SK-N-SH (cell line): Measurements from ENCODE around the gene FHL2. TPM values are rescaled to one million over a fixed set of nuclear protein-coding genes. Genes with fewer than 3 reads are reported as not detected.

ENCODE experiments used
- CTCF ChIA-PET: fragments of 300-600, 350-600 bp; formaldehyde crosslinking; extraction: SDS; loops from one replicate; lab custom pipeline; 2021; lab: Yijun Ruan, JAX
- POLR2A ChIA-PET: fragments of 350-600 bp; sonication (Branson Sonifier 250); formaldehyde crosslinking; extraction: SDS; loops from one replicate; lab custom pipeline; 2020; ENCODE audit warnings: antibody characterized with exemption, inconsistent platforms; lab: Yijun Ruan, JAX
- DNase-seq: peaks from one replicate; pipeline ENCODE4 v3.0.0; 2012
- H2AFZ ChIP-seq: fragments of 200-600 bp; sonication (generic); 2 replicates; pipeline ENCODE4 v1.8.1; 2016; ENCODE audit warnings: antibody characterized with exemption, mild to moderate bottlenecking, low read depth
- H3F3A ChIP-seq: fragments of 200-600 bp; sonication (generic); replicated peaks from 2 replicates; pipeline ENCODE3; 2016; ENCODE audit warnings: antibody characterized with exemption, mild to moderate bottlenecking; ENCODE audit not compliant: insufficient read depth
- H3K27ac ChIP-seq, 2 experiments: fragments of 200-500 bp in 1 of 2; fragments of 200-600 bp in 1 of 2; sonication (Bioruptor generic) in 1 of 2; sonication (generic), shearing (Covaris generic) in 1 of 2; 2 replicates each; pipeline versions ENCODE4 v1.5.1 to v1.6.1; 2014 to 2016; ENCODE audit warnings: low read depth in 2 of 2, inconsistent platforms in 1 of 2, low read length in 1 of 2, mild to moderate bottlenecking in 1 of 2, mixed read lengths in 1 of 2
- H3K27me3 ChIP-seq: fragments of 200-600 bp; sonication (generic), shearing (Covaris generic); 2 replicates; pipeline ENCODE4 v1.6.1; 2016; ENCODE audit warnings: mixed run types; ENCODE audit not compliant: insufficient read depth
- H3K36me3 ChIP-seq, 2 experiments: fragments of 200-500 bp in 1 of 2; fragments of 200-600 bp in 1 of 2; sonication (Bioruptor generic) in 1 of 2; sonication (generic) in 1 of 2; replicated peaks in 1 of 2; 2 replicates each; pipeline versions ENCODE3 to v1.5.1; 2014 to 2016; ENCODE audit warnings: low read length in 1 of 2, mild to moderate bottlenecking in 1 of 2; ENCODE audit not compliant: insufficient read depth in 2 of 2, control insufficient read depth in 1 of 2
- H3K4me1 ChIP-seq, 2 experiments: fragments of 200-500 bp in 1 of 2; fragments of 200-600 bp in 1 of 2; sonication (Bioruptor generic) in 1 of 2; sonication (generic), shearing (Covaris generic) in 1 of 2; 2 replicates each; pipeline versions ENCODE4 v1.5.1 to v1.6.1; 2014 to 2016; ENCODE audit warnings: low read depth in 1 of 2, low read length in 1 of 2, mixed run types in 1 of 2; ENCODE audit not compliant: insufficient read depth in 2 of 2, control insufficient read depth in 1 of 2
- H3K4me2 ChIP-seq: fragments of 200-600 bp; sonication (generic), shearing (Covaris generic); 2 replicates; pipeline ENCODE4 v1.6.1; 2017; ENCODE audit warnings: mixed run types
- H3K4me3 ChIP-seq, 2 experiments: fragments of 200-500 bp in 1 of 2; fragments of 200-600 bp in 1 of 2; sonication (Bioruptor generic) in 1 of 2; sonication (generic), shearing (Covaris generic) in 1 of 2; 2 replicates each; pipeline versions ENCODE4 v1.5.1 to v1.8.1; 2014 to 2016; ENCODE audit warnings: low read depth in 2 of 2, inconsistent platforms in 1 of 2, low read length in 1 of 2, mild to moderate bottlenecking in 1 of 2, mixed read lengths in 1 of 2, moderate library complexity in 1 of 2
- H3K79me2 ChIP-seq: fragments of 200-600 bp; sonication (generic); 2 replicates; pipeline ENCODE4 v1.8.1; 2017; ENCODE audit warnings: mild to moderate bottlenecking; ENCODE audit not compliant: insufficient read depth
- H3K9ac ChIP-seq: fragments of 200-600 bp; sonication (generic); 2 replicates; pipeline ENCODE4 v1.6.1; 2017; ENCODE audit warnings: mixed run types
- H3K9me2 ChIP-seq: fragments of 200-600 bp; sonication (generic); 2 replicates; pipeline ENCODE4 v1.6.1; 2017; ENCODE audit warnings: mixed run types
- H3K9me3 ChIP-seq: fragments of 200-600 bp; sonication (generic); 2 replicates; pipeline ENCODE4 v1.6.1; 2017; ENCODE audit warnings: mixed run types, mild to moderate bottlenecking, moderate library complexity
- H4K20me1 ChIP-seq: fragments of 200-600 bp; sonication (generic); 2 replicates; pipeline ENCODE4 v1.6.1; 2017; ENCODE audit warnings: mild to moderate bottlenecking, mixed run types; ENCODE audit not compliant: insufficient read depth
- CHD2 ChIP-seq: fragments of 150-350 bp; IDR thresholded peaks from 2 replicates; pipeline ENCODE4 v1.6.1; 2018; ENCODE audit warnings: low read length; ENCODE audit not compliant: partially characterized antibody
- EZH2phosphoT487 ChIP-seq: fragments of 200-600 bp; sonication (generic); IDR thresholded peaks from 2 replicates; pipeline ENCODE4 v1.6.1; 2017; ENCODE audit warnings: low read depth, mixed run types, mild to moderate bottlenecking, antibody characterized with exemption, moderate library complexity, borderline replicate concordance
- FOXM1 ChIP-seq: IDR thresholded peaks from 2 replicates; pipeline ENCODE4 v1.4.0; 2012; ENCODE audit warnings: low read depth, mild to moderate bottlenecking
- GABPA ChIP-seq: IDR thresholded peaks from 2 replicates; pipeline ENCODE4 v1.4.0; 2012; ENCODE audit warnings: low read depth, mild to moderate bottlenecking
- JUND ChIP-seq: IDR thresholded peaks from 2 replicates; pipeline ENCODE4 v1.4.0; 2012
- MEF2A ChIP-seq: IDR thresholded peaks from 2 replicates; pipeline ENCODE4 v1.4.0; 2012; ENCODE audit warnings: low read depth, borderline replicate concordance
- MXI1 ChIP-seq: IDR thresholded peaks from 2 replicates; pipeline ENCODE4 v1.6.1; 2012; ENCODE audit warnings: mild to moderate bottlenecking, low read depth, low read length, improper control_type of control experiment
- NFIC ChIP-seq: IDR thresholded peaks from 2 replicates; pipeline ENCODE4 v1.4.0; 2012; ENCODE audit warnings: borderline replicate concordance
- NRF1 ChIP-seq: IDR thresholded peaks from 2 replicates; pipeline ENCODE4 v1.6.1; 2012; ENCODE audit warnings: low read depth, mild to moderate bottlenecking, low read length
- PBX3 ChIP-seq: IDR thresholded peaks from 2 replicates; pipeline ENCODE4; 2012
- POLR2AphosphoS5 ChIP-seq: IDR thresholded peaks from 2 replicates; pipeline ENCODE4 v1.6.1; 2012; ENCODE audit warnings: low read depth, low read length
- RAD21 ChIP-seq: IDR thresholded peaks from 2 replicates; pipeline ENCODE4 v1.6.1; 2012; ENCODE audit warnings: mild to moderate bottlenecking, low read length
- RFX5 ChIP-seq: IDR thresholded peaks from 2 replicates; pipeline ENCODE4 v1.6.1; 2012; ENCODE audit warnings: mild to moderate bottlenecking, improper control_type of control experiment, low read length
- SIN3A ChIP-seq: IDR thresholded peaks from 2 replicates; pipeline ENCODE4 v1.6.1; 2012; ENCODE audit warnings: low read depth, mild to moderate bottlenecking, low read length, moderate library complexity, borderline replicate concordance
- SMC3 ChIP-seq: IDR thresholded peaks from 2 replicates; pipeline ENCODE4 v1.6.1; 2012; ENCODE audit warnings: low read depth, low read length, improper control_type of control experiment
- TAF1 ChIP-seq: IDR thresholded peaks from 2 replicates; pipeline ENCODE4 v1.6.1; 2012; ENCODE audit warnings: low read depth, mild to moderate bottlenecking, low read length, moderate library complexity, borderline replicate concordance
- TCF12 ChIP-seq: IDR thresholded peaks from 2 replicates; pipeline ENCODE4 v1.4.0; 2012
- TEAD4 ChIP-seq: IDR thresholded peaks from 2 replicates; pipeline ENCODE4 v1.4.0; 2012; ENCODE audit warnings: mild to moderate bottlenecking, borderline replicate concordance; ENCODE audit not compliant: insufficient read depth
- WGBS: methylation state at CpG from one replicate; pipeline ENCODE4 v1.1.6; 2017; ENCODE audit warnings: low lambda C conversion rate; 5-methylcytosine and 5-hydroxymethylcytosine counted together
- polyA plus RNA-seq, 3 experiments: library from polyadenylated mRNA; depleted of rRNA; stranded (reverse); fragments of >200 nt; gene quantifications; 2 replicates each; pipeline ENCODE4 v1.2.3, GENCODE V29; 2012

FHL2 gene
- polyA plus RNA-seq, 1 of the 3 experiments (the other 2 are of a cell fraction) = 31.7 TPM

GRCh38 chr2:105427485-105427884 lies 28.6 kb upstream of the FHL2 start:
- Histone ChIP-seq H3K27ac (no peak overlapping the region), H4K20me1 (no peaks in the 10 kb centered on the region), H3F3A (no peaks in the 10 kb centered on the region), H3K36me3 (no peaks in the 10 kb centered on the region), H3K4me3 (no peak overlapping the region), H3K4me1 (peaks cover 0 to 21% of the 10 kb centered on the region in 2 experiments; a peak in 2 of 4 replicates), H2AFZ (no peak overlapping the region), H3K9me3 (no peaks in the 10 kb centered on the region), H3K79me2 (no peaks in the 10 kb centered on the region), H3K9me2 (no peaks in the 10 kb centered on the region), H3K9ac (no peak overlapping the region), H3K27me3 (no peaks in the 10 kb centered on the region), H3K4me2 (no peak overlapping the region)
- CTCF ChIA-PET = no interaction called here
- no peak for DNase-seq
- POLR2A ChIA-PET = no interaction called here
- TF ChIP-seq POLR2AphosphoS5 (no peak), PBX3 (no peak), NRF1 (no peak), SIN3A (no peak), NFIC (no peak), MXI1 (no peak), TEAD4 (no peak), TAF1 (no peak), RFX5 (no peak), MEF2A (no peak), SMC3 (no peak), RAD21 (no peak)
- WGBS = 64% methylated on average over 3 of the region's 4 CpGs

DNA sequence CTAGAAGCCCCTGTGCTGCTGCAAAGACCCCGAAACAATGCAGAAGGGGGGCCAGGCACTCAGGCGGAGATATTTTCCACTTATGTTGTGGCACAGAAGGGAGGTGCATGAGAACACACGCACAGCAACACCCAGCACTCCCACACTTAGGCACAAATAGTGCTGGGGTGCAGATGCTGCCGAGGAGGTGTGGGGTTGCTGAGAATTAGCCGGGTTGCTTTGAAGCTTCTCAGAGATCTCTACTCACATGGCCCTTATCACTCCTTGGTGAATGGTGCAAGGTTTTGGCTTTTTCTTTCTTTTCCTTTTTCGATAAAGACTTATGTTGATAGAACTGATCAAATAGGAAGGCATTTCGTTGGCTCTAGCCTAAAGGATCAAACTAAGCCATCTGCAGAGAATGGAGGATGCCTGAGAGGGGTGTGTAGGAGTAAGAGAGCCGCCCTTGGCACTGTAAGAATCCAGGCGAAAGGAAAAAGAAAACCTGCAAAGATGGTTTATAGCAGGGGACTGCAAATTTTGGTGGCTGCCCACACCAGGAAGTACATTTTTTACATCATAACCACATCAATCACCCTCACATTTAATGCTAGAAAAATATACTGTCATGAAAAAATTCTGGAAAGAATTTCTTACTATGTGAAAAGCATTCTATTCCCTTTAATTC lies 27.9 kb upstream of the FHL2 start:
- H3K79me2 ChIP-seq = no peaks in the 10 kb centered on the region
- CTCF ChIA-PET = no interaction called here
- no peak for TF ChIP-seq RFX5
- no peak for TF ChIP-seq CHD2
- no peak for TF ChIP-seq FOXM1
- no peak for TF ChIP-seq GABPA
- TF ChIP-seq POLR2AphosphoS5 = no peak
- TF ChIP-seq JUND = no peak
- TF ChIP-seq PBX3 = no peak
- no peak for TF ChIP-seq TCF12
- TF ChIP-seq NRF1 = no peak
- TF ChIP-seq EZH2phosphoT487 = no peak
- TF ChIP-seq MEF2A = no peak
- TF ChIP-seq MXI1 = no peak
- no peak for TF ChIP-seq SMC3
- TF ChIP-seq, all 33 proteins: peak for 0
- no peak overlapping the region for H3K4me2 ChIP-seq
- DNase-seq = no peak
- H3F3A ChIP-seq = no peaks in the 10 kb centered on the region
- H3K27me3 ChIP-seq = no peaks in the 10 kb centered on the region
- no peak overlapping the region for H3K9ac ChIP-seq
- no peak overlapping the region for H3K4me3 ChIP-seq
- POLR2A ChIA-PET = no interaction called here
- no peak overlapping the region for H2AFZ ChIP-seq
- no peak overlapping the region; a peak in 1 of 4 replicates for H3K27ac ChIP-seq
- H4K20me1 ChIP-seq = no peaks in the 10 kb centered on the region
- no peaks in the 10 kb centered on the region for H3K9me2 ChIP-seq
- H3K9me3 ChIP-seq = no peaks in the 10 kb centered on the region
- H3K4me1 ChIP-seq = peaks cover 0 to 14% of the 10 kb centered on the region in 2 experiments; a peak in 2 of 4 replicates
- WGBS = 54% methylated on average over 9 of the region's 9 CpGs
- no peaks in the 10 kb centered on the region for H3K36me3 ChIP-seq
